Measurements from ENCODE around the gene MARCKSL1. TPM values are rescaled to one million over a fixed set of nuclear protein-coding genes. Genes with fewer than 3 reads are reported as not detected.

The MARCKSL1 gene
- total and polyA plus RNA-seq, 2 of the 8 experiments (the other 6 are each of a cell fraction or from before 2014, with no cell fraction given): 536 to 558 TPM

DNA sequence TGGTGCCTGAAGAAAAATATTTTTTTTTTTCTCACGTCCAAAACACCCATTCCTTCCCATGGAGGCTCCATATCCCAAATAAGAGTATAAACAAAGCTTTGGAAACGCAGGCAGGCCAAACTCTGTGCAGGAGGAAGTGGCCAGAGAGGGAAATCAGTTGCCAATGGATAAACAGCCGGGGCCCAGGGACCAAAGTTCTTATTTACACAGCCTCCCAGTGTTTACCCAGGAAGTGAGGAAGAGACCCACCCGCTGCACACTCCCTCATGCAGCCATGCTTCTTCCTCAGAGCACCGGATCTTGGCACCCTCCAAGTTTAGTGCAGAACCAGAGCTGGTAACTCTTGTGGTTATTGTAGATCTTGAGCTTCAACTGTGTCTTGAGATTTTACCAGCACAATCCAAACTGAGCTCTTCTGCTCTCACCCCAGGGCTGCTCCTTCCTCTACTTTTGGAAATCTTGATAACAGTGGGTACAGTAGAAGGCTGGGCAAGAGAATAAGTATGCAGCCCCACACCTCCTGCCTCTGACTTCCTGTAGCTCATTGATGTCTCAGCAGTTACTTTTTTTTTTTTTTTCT is 14.2 kb downstream of the MARCKSL1 start:
- Histone ChIP-seq H3K18ac (ENCODE audit: extremely low read depth, low read length) (no peak overlapping the region), H3K4me3 (ENCODE audit: extremely low read depth in 1 of 4, insufficient read depth in 2 of 4, low read depth in 3 of 4, low read length in 4 of 4) (no peak overlapping the region), H2BK20ac (ENCODE audit: low read length) (no peak overlapping the region), H3K36me3 (ENCODE audit: control insufficient read depth in 2 of 4, insufficient read depth in 4 of 4, low read length in 3 of 4) (peaks cover under 1 to 33% (median 19%) of the 10 kb centered on the region in 4 experiments; a peak in 7 of 8 replicates), H2AFZ (ENCODE audit: low read length) (no peak overlapping the region), H3K79me2 (ENCODE audit: control insufficient read depth in 1 of 2, insufficient read depth in 2 of 2, low read length in 2 of 2) (no peaks in the 10 kb centered on the region), H3K14ac (ENCODE audit: insufficient read length) (no peak overlapping the region), H3K23ac (ENCODE audit: insufficient read length) (no peak overlapping the region), H2BK120ac (replicated peaks; ENCODE audit: low read depth, low read length) (no peak overlapping the region), H3K4me1 (replicated peaks in 1 of 4; ENCODE audit: control insufficient read depth in 3 of 4, insufficient read depth in 4 of 4, low read length in 3 of 4) (no peaks in the 10 kb centered on the region), H4K91ac (replicated peaks; ENCODE audit: insufficient read length, low read length) (no peak overlapping the region), H3K9ac (replicated peaks in 1 of 4; ENCODE audit: extremely low read depth in 1 of 4, low read depth in 3 of 4, low read length in 3 of 4) (no peak overlapping the region), H3K27ac (ENCODE audit: low read depth, low read length) (no peak overlapping the region), H3K79me1 (ENCODE audit: low read depth, low read length) (no peaks in the 10 kb centered on the region), H3K9me3 (ENCODE audit: insufficient read depth in 2 of 2, low read depth in 1 of 2, low read length in 1 of 2) (no peaks in the 10 kb centered on the region), H3K4me2 (ENCODE audit: insufficient read depth in 1 of 2, low read depth in 2 of 2, low read length in 2 of 2) (no peak overlapping the region), H3K4ac (replicated peaks; ENCODE audit: insufficient read length, low read depth, low read length) (no peak overlapping the region), H3K27me3 (replicated peaks in 1 of 4; ENCODE audit: control insufficient read depth in 3 of 4, extremely low read depth in 1 of 4, insufficient read depth in 3 of 4, low read length in 3 of 4) (no peaks in the 10 kb centered on the region), H4K20me1 (replicated peaks in 1 of 2; ENCODE audit: control insufficient read depth in 1 of 2, insufficient read depth in 2 of 2, low read length in 2 of 2) (no peaks in the 10 kb centered on the region), H2BK5ac (ENCODE audit: low read depth, low read length) (no peak overlapping the region), H3K56ac (replicated peaks; ENCODE audit: insufficient read length, low read depth, low read length) (no peak overlapping the region), H2BK12ac (ENCODE audit: low read depth, low read length) (no peak overlapping the region), H4K5ac (ENCODE audit: insufficient read length, low read depth, low read length) (no peak overlapping the region), H3K23me2 (ENCODE audit: low read depth, low read length) (no peaks in the 10 kb centered on the region), H4K8ac (ENCODE audit: extremely low read depth, insufficient read depth, low read length) (no peak overlapping the region), H2AK5ac (ENCODE audit: low read depth, low read length) (no peak overlapping the region), H2BK15ac (ENCODE audit: low read length) (no peak overlapping the region)
- 89% methylated on average over 5 of the region's 5 CpGs; no CpG with 5 or more reads in 1 of the 2 experiments for WGBS, 2 experiments (ENCODE audit: extremely low coverage in 1 of 2, insufficient coverage in 1 of 2, insufficient read length in 1 of 2, insufficient replicate concordance in 2 of 2, low coverage in 1 of 2, low lambda C conversion rate in 2 of 2, missing lambda C conversion rate in 1 of 2)
- CTCF ChIA-PET (ENCODE audit: partially characterized antibody): interaction anchor here (0.5 to 2.4 kb wide), 12 partner anchors 10 to 188 kb away, joined by 3 to 10 read pairs (median 3); no protein-coding TSS in a partner anchor
- no peak for DNase-seq (ENCODE audit: low read depth in 1 of 2, low spot score in 2 of 2)
- no peak for FAIRE-seq
- POLR2A ChIA-PET (ENCODE audit: partially characterized antibody): interaction anchor here (0.6 to 6.7 kb wide), 9 partner anchors 10 to 141 kb away, joined by 3 to 68 read pairs (median 6); partner anchors contain the start of genes IQCC and MARCKSL1
- TF ChIP-seq RNF2 (IDR thresholded peaks at IDR 0.05; ENCODE audit: borderline replicate concordance, low read depth, low read length, missing control alignments, poor library complexity, severe bottlenecking): no peak
- TF ChIP-seq TEAD4 (IDR thresholded peaks at IDR 0.05; ENCODE audit: low read depth, low read length): no peak
- TF ChIP-seq RXRA (IDR thresholded peaks at IDR 0.05; ENCODE audit: insufficient read depth, low read depth, low read length): no peak
- TF ChIP-seq, protein P1, sequence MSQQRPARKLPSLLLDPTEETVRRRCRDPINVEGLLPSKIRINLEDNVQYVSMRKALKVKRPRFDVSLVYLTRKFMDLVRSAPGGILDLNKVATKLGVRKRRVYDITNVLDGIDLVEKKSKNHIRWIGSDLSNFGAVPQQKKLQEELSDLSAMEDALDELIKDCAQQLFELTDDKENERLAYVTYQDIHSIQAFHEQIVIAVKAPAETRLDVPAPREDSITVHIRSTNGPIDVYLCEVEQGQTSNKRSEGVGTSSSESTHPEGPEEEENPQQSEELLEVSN (IDR thresholded peaks at IDR 0.05): no peak
- no peak for TF ChIP-seq GABPA (IDR thresholded peaks at IDR 0.05; ENCODE audit: borderline replicate concordance, insufficient read depth, low read length)
- TF ChIP-seq POU5F1 (IDR thresholded peaks at IDR 0.05; ENCODE audit: low read depth, low read length): no peak

Measured in H1 (cell line).